Effector memory CD4-positive, alpha-beta T cell (primary cell): ENCODE data around the gene TMEM45B.

Source experiments
- DNase-seq, 3 donors: peaks; one replicate each; pipeline ENCODE4 v3.0.0-alpha.2; 2020
- H3K27ac ChIP-seq: 2 replicates; pipeline ENCODE4 v1.7.0; 2013; ENCODE audit warnings: mild to moderate bottlenecking, low read length, moderate library complexity; ENCODE audit not compliant: insufficient read depth, poor library complexity, severe bottlenecking
- H3K27me3 ChIP-seq: replicated peaks from 2 replicates; pipeline ENCODE4 v1.7.0; 2013; ENCODE audit warnings: mild to moderate bottlenecking, low read length; ENCODE audit not compliant: insufficient read depth, control insufficient read depth, poor library complexity, severe bottlenecking
- H3K36me3 ChIP-seq: 2 replicates; pipeline ENCODE4 v1.7.0; 2013; ENCODE audit warnings: mild to moderate bottlenecking, low read length, moderate library complexity; ENCODE audit not compliant: control insufficient read depth, insufficient read depth
- H3K4me1 ChIP-seq: 2 replicates; pipeline ENCODE4 v1.7.0; 2013; ENCODE audit warnings: low read length, mild to moderate bottlenecking; ENCODE audit not compliant: control insufficient read depth, insufficient read depth, poor library complexity, severe bottlenecking
- H3K4me3 ChIP-seq: 2 replicates; pipeline ENCODE4 v1.7.0; 2013; ENCODE audit warnings: low read length, low read depth, mild to moderate bottlenecking; ENCODE audit not compliant: insufficient read depth, poor library complexity, severe bottlenecking
- H3K9me3 ChIP-seq: 2 replicates; pipeline ENCODE4 v1.7.0; 2013; ENCODE audit warnings: mild to moderate bottlenecking, low read length, moderate library complexity; ENCODE audit not compliant: control insufficient read depth

TMEM45B gene

DNA sequence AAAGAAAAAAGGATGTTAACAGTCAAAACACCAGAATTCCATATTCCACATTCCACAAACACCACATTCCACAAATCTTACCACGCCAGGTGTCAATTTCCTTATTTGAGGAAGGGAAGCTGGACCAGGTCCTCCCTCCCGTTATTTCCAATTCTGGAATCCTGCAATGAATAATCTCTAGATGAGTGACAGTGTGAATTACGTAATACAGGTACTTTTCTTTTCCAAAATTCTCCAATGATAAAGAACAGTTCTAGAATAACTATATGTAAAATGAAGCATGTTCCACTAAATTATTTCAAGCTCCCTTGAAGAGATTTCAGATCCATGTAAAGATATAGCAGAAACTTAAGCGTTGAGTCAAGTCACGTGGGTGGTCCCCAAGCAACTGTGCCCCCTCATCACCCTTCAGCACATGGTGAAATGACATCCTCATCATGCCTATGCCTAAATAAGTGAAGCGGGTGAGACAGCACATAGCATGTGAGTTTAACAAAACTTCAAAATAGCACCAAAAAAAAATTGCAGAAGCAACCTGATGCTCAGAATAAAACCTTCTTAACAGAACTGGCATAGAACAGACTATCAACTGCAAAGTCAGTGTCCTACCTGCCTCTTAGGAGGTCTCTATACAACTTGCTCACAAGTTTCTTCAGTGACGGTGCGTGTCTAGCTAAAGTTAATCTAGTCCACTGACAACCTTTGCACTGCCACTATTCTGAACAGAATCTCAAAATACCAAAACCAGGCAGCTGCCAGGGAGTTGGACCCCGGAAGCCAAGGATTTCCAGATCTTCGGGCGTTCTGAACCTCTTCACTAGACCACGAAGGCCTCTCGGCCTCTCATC, 78.9 kb downstream of the TMEM45B start:
- no peaks in the 10 kb centered on the region for H3K27me3 ChIP-seq
- no peak for DNase-seq
- H3K27ac ChIP-seq, result peak overlapping the region; percentile 70
- peak overlapping the region; percentile 74 for H3K4me3 ChIP-seq
- H3K9me3 ChIP-seq, result no peaks in the 10 kb centered on the region
- H3K4me1 ChIP-seq, result peaks cover 11% of the 10 kb centered on the region
- peaks cover 28% of the 10 kb centered on the region for H3K36me3 ChIP-seq

DNA sequence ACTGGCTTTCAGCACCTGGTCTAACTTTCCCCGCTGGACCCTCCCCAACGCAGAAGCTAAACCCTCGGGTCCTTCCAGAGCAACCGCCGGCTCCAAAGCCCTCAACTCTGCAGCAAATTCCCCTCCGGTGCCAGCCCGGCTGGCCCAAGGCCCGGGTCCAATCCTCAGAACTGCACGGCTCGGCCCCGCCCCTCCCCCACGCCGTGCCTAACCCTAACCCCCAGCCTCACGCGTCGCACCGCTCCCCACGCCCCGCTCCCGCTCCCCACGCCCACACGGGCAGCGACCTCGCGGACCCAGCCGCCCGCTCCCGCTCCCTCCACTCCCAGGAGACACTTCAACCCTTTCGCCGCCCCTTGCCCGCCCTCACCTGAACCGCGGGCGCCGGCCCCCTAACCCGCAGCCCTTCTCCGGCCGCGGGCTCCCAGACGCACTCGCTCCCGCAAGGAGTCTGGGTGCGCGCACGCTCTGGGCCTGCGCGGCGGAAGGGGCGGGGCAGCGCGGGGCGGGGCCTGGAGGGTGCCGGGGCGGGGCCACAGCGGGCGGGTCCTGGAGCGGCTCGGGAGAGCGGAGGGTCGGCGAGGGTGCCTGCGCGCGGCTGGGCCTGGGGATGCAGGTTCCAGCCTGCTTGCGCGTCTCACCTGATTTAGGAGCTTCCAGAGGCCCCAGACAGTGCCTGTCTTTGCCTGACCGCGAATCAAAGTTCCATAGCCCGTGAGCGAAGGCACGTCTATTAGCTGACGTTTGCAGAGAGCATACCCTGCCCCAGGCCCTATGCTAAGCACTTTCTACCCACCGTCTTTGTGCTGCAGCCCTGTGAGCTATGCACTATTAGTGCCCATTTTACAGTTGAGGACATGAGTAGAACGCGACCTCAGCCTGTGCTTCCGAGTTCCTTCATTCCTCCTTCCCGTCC, 79.7 kb downstream of the TMEM45B start, which contains the start of gene NFRKB:
TSS of gene NFRKB (minus strand) at position 453 of the 916 bp plus-strand sequence. CDS start 2,729 bp downstream, outside the sequence.
- DNase-seq, result peak; percentile 77 to 81 (median 79)
- H3K9me3 ChIP-seq, result no peaks in the 10 kb centered on the region

DNA sequence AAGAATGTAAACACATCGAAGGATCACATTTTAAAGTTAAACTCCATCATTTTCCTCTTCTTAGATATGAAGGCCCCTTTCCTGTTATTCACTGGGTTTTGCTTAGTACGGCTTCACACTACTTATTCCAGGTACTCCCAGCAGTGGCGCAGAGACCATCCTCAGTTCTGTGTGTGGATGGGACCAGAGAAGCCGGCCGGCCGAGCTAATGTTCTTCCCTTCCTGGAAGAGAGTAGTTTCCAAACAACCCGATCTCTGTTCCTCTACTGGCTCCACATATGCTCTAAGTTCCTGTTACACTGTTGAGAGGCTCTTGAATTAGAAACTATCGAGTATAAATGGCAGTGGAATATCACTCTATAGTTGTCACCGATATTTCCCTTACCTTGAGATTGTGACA, 80.4 kb downstream of the TMEM45B start:
- peaks cover 10% of the 10 kb centered on the region for H3K4me1 ChIP-seq
- peak overlapping the region; percentile 70 for H3K27ac ChIP-seq
- H3K27me3 ChIP-seq, result no peaks in the 10 kb centered on the region
- no peak for DNase-seq
- H3K4me3 ChIP-seq, result peak overlapping the region; percentile 74
- peaks cover 13% of the 10 kb centered on the region for H3K36me3 ChIP-seq
- H3K9me3 ChIP-seq, result no peaks in the 10 kb centered on the region

More for the DNA sequence above, 79.7 kb downstream of the TMEM45B start, which contains the start of gene NFRKB:
- Histone ChIP-seq H3K27me3 (no peaks in the 10 kb centered on the region), H3K4me1 (peaks cover 10% of the 10 kb centered on the region), H3K27ac (peak within 1 kb of the TSS; percentile 70), H3K4me3 (peak within 1 kb of the TSS; percentile 74), H3K36me3 (peaks cover 19% of the 10 kb centered on the region)

GRCh38 chr11:129905402-129905801, 89.8 kb downstream of the TMEM45B start:
- H3K27ac ChIP-seq, result no peak overlapping the region
- no peaks in the 10 kb centered on the region for H3K4me1 ChIP-seq
- H3K27me3 ChIP-seq, result no peaks in the 10 kb centered on the region
- peaks cover 6% of the 10 kb centered on the region for H3K36me3 ChIP-seq
- no peak overlapping the region for H3K4me3 ChIP-seq
- DNase-seq, result no peak
- no peaks in the 10 kb centered on the region for H3K9me3 ChIP-seq
